ENCODE data around the gene BSPRY. TPM values are rescaled to one million over a fixed set of nuclear protein-coding genes. Genes with fewer than 3 reads are reported as not detected.

Gene BSPRY
- total RNA-seq, 1 experiment from 2014 or later: 0.13 TPM

DNA sequence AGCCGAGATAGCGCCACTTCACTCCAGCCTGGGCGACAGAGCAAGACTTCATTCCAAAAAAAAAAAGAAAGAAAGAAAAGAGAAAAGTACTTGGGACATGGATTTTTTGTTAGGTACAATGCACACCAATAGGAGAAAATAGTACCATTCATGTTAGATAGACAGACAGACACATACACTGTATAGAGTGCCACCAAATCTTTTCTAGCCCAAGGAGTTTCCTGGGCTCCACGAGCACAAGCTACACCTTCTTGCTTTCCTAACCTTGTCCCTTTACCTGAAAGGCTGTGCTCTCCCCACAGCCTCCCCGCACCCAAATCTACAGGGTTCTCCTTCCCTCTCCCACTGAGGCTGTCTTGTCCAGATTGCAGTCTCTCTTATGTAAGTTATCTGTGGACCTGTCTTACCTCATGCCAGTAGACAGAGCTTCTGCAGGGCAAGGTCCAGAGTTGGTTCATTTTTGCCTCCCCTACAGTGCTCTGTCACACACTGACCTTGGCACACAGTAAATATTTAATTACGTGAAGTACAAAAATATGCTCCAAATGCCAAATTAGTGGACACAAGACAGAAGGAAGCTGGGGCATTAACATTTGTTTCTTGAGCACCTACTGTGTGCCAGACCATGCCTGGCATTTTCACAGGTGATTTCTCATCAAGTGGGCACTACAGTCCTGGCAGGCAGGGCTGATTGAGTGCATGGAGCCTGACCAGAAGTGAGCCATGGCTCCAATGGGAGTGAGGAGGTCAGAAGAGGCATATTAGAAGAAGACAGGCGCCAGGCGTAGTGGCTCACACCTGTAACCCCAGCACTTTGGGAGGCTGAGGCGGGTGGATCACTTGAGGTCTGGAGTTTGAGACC is 45.9 kb downstream of the BSPRY start:
- ChIA-PET CTCF (no interaction called here), POLR2A (interaction anchor here (0.6 kb wide), 1 partner anchor 217 kb away, joined by 3 read pairs; no protein-coding TSS in a partner anchor)
- BruUV-seq (replicated peaks): no TSS peak
- ATAC-seq: no peak
- H3K27me3 ChIP-seq (ENCODE audit: control insufficient read depth, insufficient read depth, low read length): no peaks in the 10 kb centered on the region
- H3K9me3 ChIP-seq (ENCODE audit: control insufficient read depth, insufficient read depth, low read depth, low read length): no peaks in the 10 kb centered on the region
- intact Hi-C loops (cut with micrococcal nuclease; ENCODE audit: unreplicated experiment): no loop called here
- DNase-seq (ENCODE audit: low read depth, low spot score): no peak
- no peaks in the 10 kb centered on the region for H3K4me1 ChIP-seq (ENCODE audit: control insufficient read depth, insufficient read depth, low read length)
- H3K4me3 ChIP-seq (ENCODE audit: low read depth in 2 of 2, low read length in 2 of 2): no peak overlapping the region
- TF ChIP-seq, protein P1, sequence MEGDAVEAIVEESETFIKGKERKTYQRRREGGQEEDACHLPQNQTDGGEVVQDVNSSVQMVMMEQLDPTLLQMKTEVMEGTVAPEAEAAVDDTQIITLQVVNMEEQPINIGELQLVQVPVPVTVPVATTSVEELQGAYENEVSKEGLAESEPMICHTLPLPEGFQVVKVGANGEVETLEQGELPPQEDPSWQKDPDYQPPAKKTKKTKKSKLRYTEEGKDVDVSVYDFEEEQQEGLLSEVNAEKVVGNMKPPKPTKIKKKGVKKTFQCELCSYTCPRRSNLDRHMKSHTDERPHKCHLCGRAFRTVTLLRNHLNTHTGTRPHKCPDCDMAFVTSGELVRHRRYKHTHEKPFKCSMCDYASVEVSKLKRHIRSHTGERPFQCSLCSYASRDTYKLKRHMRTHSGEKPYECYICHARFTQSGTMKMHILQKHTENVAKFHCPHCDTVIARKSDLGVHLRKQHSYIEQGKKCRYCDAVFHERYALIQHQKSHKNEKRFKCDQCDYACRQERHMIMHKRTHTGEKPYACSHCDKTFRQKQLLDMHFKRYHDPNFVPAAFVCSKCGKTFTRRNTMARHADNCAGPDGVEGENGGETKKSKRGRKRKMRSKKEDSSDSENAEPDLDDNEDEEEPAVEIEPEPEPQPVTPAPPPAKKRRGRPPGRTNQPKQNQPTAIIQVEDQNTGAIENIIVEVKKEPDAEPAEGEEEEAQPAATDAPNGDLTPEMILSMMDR (IDR thresholded peaks at IDR 0.05): no peak
- TF ChIP-seq SIN3A (IDR thresholded peaks at IDR 0.05; ENCODE audit: borderline replicate concordance, insufficient read depth, low read depth, low read length) (no peak), TCF7L2 (IDR thresholded peaks at IDR 0.05; ENCODE audit: low read depth, low read length) (no peak), POLR2AphosphoS5 (IDR thresholded peaks at IDR 0.05; ENCODE audit: low read depth, low read length) (no peak)
- TF ChIP-seq, protein P2, sequence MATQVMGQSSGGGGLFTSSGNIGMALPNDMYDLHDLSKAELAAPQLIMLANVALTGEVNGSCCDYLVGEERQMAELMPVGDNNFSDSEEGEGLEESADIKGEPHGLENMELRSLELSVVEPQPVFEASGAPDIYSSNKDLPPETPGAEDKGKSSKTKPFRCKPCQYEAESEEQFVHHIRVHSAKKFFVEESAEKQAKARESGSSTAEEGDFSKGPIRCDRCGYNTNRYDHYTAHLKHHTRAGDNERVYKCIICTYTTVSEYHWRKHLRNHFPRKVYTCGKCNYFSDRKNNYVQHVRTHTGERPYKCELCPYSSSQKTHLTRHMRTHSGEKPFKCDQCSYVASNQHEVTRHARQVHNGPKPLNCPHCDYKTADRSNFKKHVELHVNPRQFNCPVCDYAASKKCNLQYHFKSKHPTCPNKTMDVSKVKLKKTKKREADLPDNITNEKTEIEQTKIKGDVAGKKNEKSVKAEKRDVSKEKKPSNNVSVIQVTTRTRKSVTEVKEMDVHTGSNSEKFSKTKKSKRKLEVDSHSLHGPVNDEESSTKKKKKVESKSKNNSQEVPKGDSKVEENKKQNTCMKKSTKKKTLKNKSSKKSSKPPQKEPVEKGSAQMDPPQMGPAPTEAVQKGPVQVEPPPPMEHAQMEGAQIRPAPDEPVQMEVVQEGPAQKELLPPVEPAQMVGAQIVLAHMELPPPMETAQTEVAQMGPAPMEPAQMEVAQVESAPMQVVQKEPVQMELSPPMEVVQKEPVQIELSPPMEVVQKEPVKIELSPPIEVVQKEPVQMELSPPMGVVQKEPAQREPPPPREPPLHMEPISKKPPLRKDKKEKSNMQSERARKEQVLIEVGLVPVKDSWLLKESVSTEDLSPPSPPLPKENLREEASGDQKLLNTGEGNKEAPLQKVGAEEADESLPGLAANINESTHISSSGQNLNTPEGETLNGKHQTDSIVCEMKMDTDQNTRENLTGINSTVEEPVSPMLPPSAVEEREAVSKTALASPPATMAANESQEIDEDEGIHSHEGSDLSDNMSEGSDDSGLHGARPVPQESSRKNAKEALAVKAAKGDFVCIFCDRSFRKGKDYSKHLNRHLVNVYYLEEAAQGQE (IDR thresholded peaks at IDR 0.05; ENCODE audit: insufficient read depth in 1 of 2, low read depth in 2 of 2, low read length in 1 of 2): no peak
- H3K36me3 ChIP-seq (ENCODE audit: control insufficient read depth, insufficient read depth, low read length): no peaks in the 10 kb centered on the region
- H3K27ac ChIP-seq (ENCODE audit: low read length): no peak overlapping the region
- in situ Hi-C loops (cut with HindIII; ENCODE audit: low pct_unique_long_range_greater_than_20kb, low sequenced_read_pairs): no loop called here

DNA sequence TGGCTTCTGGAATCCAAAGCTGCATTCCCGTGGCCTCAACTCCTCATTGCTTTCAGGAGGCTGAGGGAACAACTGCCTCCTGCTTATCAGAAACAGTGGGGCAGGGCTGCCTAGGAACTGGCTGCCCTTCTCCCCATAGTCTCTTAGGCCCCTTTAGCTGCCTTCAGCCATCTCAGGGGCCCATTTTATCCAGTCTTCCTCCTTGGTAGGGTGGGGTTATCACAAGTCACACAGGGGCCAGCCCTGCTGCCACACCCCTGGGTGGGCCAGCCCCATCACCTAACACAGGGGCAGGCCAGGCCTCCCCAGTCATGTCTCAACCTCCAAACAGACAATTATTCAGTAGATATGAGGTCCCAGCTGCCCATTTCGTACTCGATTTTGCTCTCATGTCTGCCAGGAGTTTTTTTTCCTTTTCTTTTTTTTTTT is 47.9 kb downstream of the BSPRY start:
- in situ Hi-C loops (cut with HindIII; ENCODE audit: low pct_unique_long_range_greater_than_20kb, low sequenced_read_pairs): no loop called here
- H3K27me3 ChIP-seq (ENCODE audit: control insufficient read depth, insufficient read depth, low read length): no peaks in the 10 kb centered on the region
- TF ChIP-seq, protein P1 (IDR thresholded peaks at IDR 0.05): no peak
- TF ChIP-seq TCF7L2 (IDR thresholded peaks at IDR 0.05; ENCODE audit: low read depth, low read length): no peak
- no peak for TF ChIP-seq POLR2AphosphoS5 (IDR thresholded peaks at IDR 0.05; ENCODE audit: low read depth, low read length)
- no peak for TF ChIP-seq SIN3A (IDR thresholded peaks at IDR 0.05; ENCODE audit: borderline replicate concordance, insufficient read depth, low read depth, low read length)
- TF ChIP-seq, protein P2 (IDR thresholded peaks at IDR 0.05; ENCODE audit: insufficient read depth in 1 of 2, low read depth in 2 of 2, low read length in 1 of 2): no peak
- H3K36me3 ChIP-seq (ENCODE audit: control insufficient read depth, insufficient read depth, low read length): no peaks in the 10 kb centered on the region; the same call in 1 of the 2 replicates
- no peak for DNase-seq (ENCODE audit: low read depth, low spot score)
- intact Hi-C loops (cut with micrococcal nuclease; ENCODE audit: unreplicated experiment): no loop called here
- H3K4me3 ChIP-seq (ENCODE audit: low read depth in 2 of 2, low read length in 2 of 2): no peak overlapping the region
- BruUV-seq (replicated peaks): no TSS peak
- H3K27ac ChIP-seq (ENCODE audit: low read length): no peak overlapping the region
- ChIA-PET POLR2A (no interaction called here), CTCF (interaction anchor here (0.6 kb wide), 1 partner anchor 42 kb away, joined by 3 read pairs; no protein-coding TSS in a partner anchor)
- H3K4me1 ChIP-seq (ENCODE audit: control insufficient read depth, insufficient read depth, low read length): no peaks in the 10 kb centered on the region
- no peak for ATAC-seq
- H3K9me3 ChIP-seq (ENCODE audit: control insufficient read depth, insufficient read depth, low read depth, low read length): no peaks in the 10 kb centered on the region
